ENCODE measurements around the gene TMEM87B. TPM values are rescaled to one million over a fixed set of nuclear protein-coding genes. Genes with fewer than 3 reads are reported as not detected.
"Not testable (repeated sequence)": the region's sequence is repeated elsewhere in the genome, so short reads cannot be mapped to it uniquely, and the experiment has no call there.

TMEM87B gene
- total and polyA plus RNA-seq, 2 of the 8 experiments (the other 6 are each of a cell fraction or from before 2014, with no cell fraction given): 7.2 to 9.0 TPM

GRCh38 chr2:112065966-112066365 is 10.9 kb downstream of the TMEM87B start:
- Histone ChIP-seq H3K4me3 (ENCODE audit: extremely low read depth in 1 of 4, insufficient read depth in 2 of 4, low read depth in 3 of 4, low read length in 4 of 4) (no peak overlapping the region), H4K8ac (ENCODE audit: extremely low read depth, insufficient read depth, low read length) (no peak overlapping the region), H2BK15ac (ENCODE audit: low read length) (no peak overlapping the region), H3K4ac (replicated peaks; ENCODE audit: insufficient read length, low read depth, low read length) (no peak overlapping the region), H4K5ac (ENCODE audit: insufficient read length, low read depth, low read length) (no peak overlapping the region), H4K91ac (replicated peaks; ENCODE audit: insufficient read length, low read length) (no peak overlapping the region), H3K9me3 (ENCODE audit: insufficient read depth in 2 of 2, low read depth in 1 of 2, low read length in 1 of 2) (no peaks in the 10 kb centered on the region), H4K20me1 (replicated peaks in 1 of 2; ENCODE audit: control insufficient read depth in 1 of 2, insufficient read depth in 2 of 2, low read length in 2 of 2) (no peaks in the 10 kb centered on the region), H3K23ac (ENCODE audit: insufficient read length) (no peak overlapping the region), H2AFZ (ENCODE audit: low read length) (no peak overlapping the region), H3K27ac (ENCODE audit: low read depth, low read length) (no peak overlapping the region), H3K4me1 (replicated peaks in 1 of 4; ENCODE audit: control insufficient read depth in 3 of 4, insufficient read depth in 4 of 4, low read length in 3 of 4) (no peaks in the 10 kb centered on the region), H3K4me2 (ENCODE audit: insufficient read depth in 1 of 2, low read depth in 2 of 2, low read length in 2 of 2) (no peak overlapping the region), H3K23me2 (ENCODE audit: low read depth, low read length) (no peaks in the 10 kb centered on the region), H3K9ac (replicated peaks in 1 of 4; ENCODE audit: extremely low read depth in 1 of 4, low read depth in 3 of 4, low read length in 3 of 4) (no peak overlapping the region), H2BK12ac (ENCODE audit: low read depth, low read length) (no peak overlapping the region), H2BK120ac (replicated peaks; ENCODE audit: low read depth, low read length) (no peak overlapping the region), H3K18ac (ENCODE audit: extremely low read depth, low read length) (no peak overlapping the region), H2AK5ac (ENCODE audit: low read depth, low read length) (no peak overlapping the region), H3K27me3 (replicated peaks in 1 of 4; ENCODE audit: control insufficient read depth in 3 of 4, extremely low read depth in 1 of 4, insufficient read depth in 3 of 4, low read length in 3 of 4) (no peaks in the 10 kb centered on the region), H3K36me3 (ENCODE audit: control insufficient read depth in 2 of 4, insufficient read depth in 4 of 4, low read length in 3 of 4) (peaks cover 0 to 18% (median 5%) of the 10 kb centered on the region in 4 experiments; a peak in 4 of 8 replicates), H2BK20ac (ENCODE audit: low read length) (no peak overlapping the region), H2BK5ac (ENCODE audit: low read depth, low read length) (no peak overlapping the region), H3K56ac (replicated peaks; ENCODE audit: insufficient read length, low read depth, low read length) (no peak overlapping the region), H3K79me2 (ENCODE audit: control insufficient read depth in 1 of 2, insufficient read depth in 2 of 2, low read length in 2 of 2) (no peaks in the 10 kb centered on the region), H3K79me1 (ENCODE audit: low read depth, low read length) (no peaks in the 10 kb centered on the region), H3K14ac (ENCODE audit: insufficient read length) (no peak overlapping the region)
- WGBS, 2 experiments (ENCODE audit: extremely low coverage in 1 of 2, insufficient coverage in 1 of 2, insufficient read length in 1 of 2, insufficient replicate concordance in 2 of 2, low coverage in 1 of 2, low lambda C conversion rate in 2 of 2, missing lambda C conversion rate in 1 of 2): 78% methylated on average over 1 of the region's 1 CpG; no CpG with 5 or more reads in 1 of the 2 experiments
- no peak for FAIRE-seq
- no peak for TF ChIP-seq FOSL1 (IDR thresholded peaks at IDR 0.05; ENCODE audit: insufficient read depth, low read depth, low read length)
- no peak for DNase-seq (ENCODE audit: low read depth in 1 of 2, low spot score in 2 of 2)
- ChIA-PET CTCF (ENCODE audit: partially characterized antibody) (interaction anchor here (0.6 kb wide), 1 partner anchor 24 kb away, joined by 3 read pairs; no protein-coding TSS in a partner anchor), POLR2A (ENCODE audit: partially characterized antibody) (no interaction called here)

GRCh38 chr2:112069794-112070193 is 14.7 kb downstream of the TMEM87B start:
- H3K27ac ChIP-seq (ENCODE audit: low read depth, low read length); H2BK12ac ChIP-seq (ENCODE audit: low read depth, low read length); H4K20me1 ChIP-seq (replicated peaks in 1 of 2; ENCODE audit: control insufficient read depth in 1 of 2, insufficient read depth in 2 of 2, low read length in 2 of 2); H3K23me2 ChIP-seq (ENCODE audit: low read depth, low read length); H3K9ac ChIP-seq (replicated peaks in 1 of 4; ENCODE audit: extremely low read depth in 1 of 4, low read depth in 3 of 4, low read length in 3 of 4); H3K14ac ChIP-seq (ENCODE audit: insufficient read length); H3K4me2 ChIP-seq (ENCODE audit: insufficient read depth in 1 of 2, low read depth in 2 of 2, low read length in 2 of 2); DNase-seq (ENCODE audit: low read depth in 1 of 2, low spot score in 2 of 2); H2BK5ac ChIP-seq (ENCODE audit: low read depth, low read length); H3K18ac ChIP-seq (ENCODE audit: extremely low read depth, low read length); H3K9me3 ChIP-seq (ENCODE audit: insufficient read depth in 2 of 2, low read depth in 1 of 2, low read length in 1 of 2); H3K27me3 ChIP-seq (replicated peaks in 1 of 4; ENCODE audit: control insufficient read depth in 3 of 4, extremely low read depth in 1 of 4, insufficient read depth in 3 of 4, low read length in 3 of 4); H3K56ac ChIP-seq (replicated peaks; ENCODE audit: insufficient read length, low read depth, low read length); H2BK120ac ChIP-seq (replicated peaks; ENCODE audit: low read depth, low read length); H4K5ac ChIP-seq (ENCODE audit: insufficient read length, low read depth, low read length); H2BK15ac ChIP-seq (ENCODE audit: low read length); H2BK20ac ChIP-seq (ENCODE audit: low read length); H4K8ac ChIP-seq (ENCODE audit: extremely low read depth, insufficient read depth, low read length); H3K23ac ChIP-seq (ENCODE audit: insufficient read length); H3K4me3 ChIP-seq (ENCODE audit: extremely low read depth in 1 of 4, insufficient read depth in 2 of 4, low read depth in 3 of 4, low read length in 4 of 4); H4K91ac ChIP-seq (replicated peaks; ENCODE audit: insufficient read length, low read length); H3K79me1 ChIP-seq (ENCODE audit: low read depth, low read length); H3K4me1 ChIP-seq (replicated peaks in 1 of 4; ENCODE audit: control insufficient read depth in 3 of 4, insufficient read depth in 4 of 4, low read length in 3 of 4); FAIRE-seq; H3K79me2 ChIP-seq (ENCODE audit: control insufficient read depth in 1 of 2, insufficient read depth in 2 of 2, low read length in 2 of 2); H2AK5ac ChIP-seq (ENCODE audit: low read depth, low read length); H2AFZ ChIP-seq (ENCODE audit: low read length); H3K4ac ChIP-seq (replicated peaks; ENCODE audit: insufficient read length, low read depth, low read length); POLR2A ChIA-PET (ENCODE audit: partially characterized antibody): not testable (repeated sequence)
- peaks cover 0 to 14% (median 3%) of the 10 kb centered on the region in 4 experiments; a peak in 3 of 8 replicates for H3K36me3 ChIP-seq (ENCODE audit: control insufficient read depth in 2 of 4, insufficient read depth in 4 of 4, low read length in 3 of 4)
- CTCF ChIA-PET (ENCODE audit: partially characterized antibody): interaction anchor here (0.6 kb wide), 1 partner anchor 136 kb away, joined by 4 read pairs; no protein-coding TSS in a partner anchor

Measured in H1 (cell line).